ENCODE measurements around the gene ETFA.

The ETFA gene

GRCh38 chr15:76169018-76169417 lies 142.3 kb downstream of the ETFA start:
- H3K27me3 Mint-ChIP-seq (ENCODE audit: low read depth) = peaks cover 42% of the 10 kb centered on the region
- TF ChIP-seq, protein P1, sequence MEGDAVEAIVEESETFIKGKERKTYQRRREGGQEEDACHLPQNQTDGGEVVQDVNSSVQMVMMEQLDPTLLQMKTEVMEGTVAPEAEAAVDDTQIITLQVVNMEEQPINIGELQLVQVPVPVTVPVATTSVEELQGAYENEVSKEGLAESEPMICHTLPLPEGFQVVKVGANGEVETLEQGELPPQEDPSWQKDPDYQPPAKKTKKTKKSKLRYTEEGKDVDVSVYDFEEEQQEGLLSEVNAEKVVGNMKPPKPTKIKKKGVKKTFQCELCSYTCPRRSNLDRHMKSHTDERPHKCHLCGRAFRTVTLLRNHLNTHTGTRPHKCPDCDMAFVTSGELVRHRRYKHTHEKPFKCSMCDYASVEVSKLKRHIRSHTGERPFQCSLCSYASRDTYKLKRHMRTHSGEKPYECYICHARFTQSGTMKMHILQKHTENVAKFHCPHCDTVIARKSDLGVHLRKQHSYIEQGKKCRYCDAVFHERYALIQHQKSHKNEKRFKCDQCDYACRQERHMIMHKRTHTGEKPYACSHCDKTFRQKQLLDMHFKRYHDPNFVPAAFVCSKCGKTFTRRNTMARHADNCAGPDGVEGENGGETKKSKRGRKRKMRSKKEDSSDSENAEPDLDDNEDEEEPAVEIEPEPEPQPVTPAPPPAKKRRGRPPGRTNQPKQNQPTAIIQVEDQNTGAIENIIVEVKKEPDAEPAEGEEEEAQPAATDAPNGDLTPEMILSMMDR (IDR thresholded peaks at IDR 0.05; ENCODE audit: unreplicated experiment in 3 of 3) = no peak
- H3K4me1 Mint-ChIP-seq = peaks cover 6% of the 10 kb centered on the region
- H3K27ac Mint-ChIP-seq = peak overlapping the region in 1 of 3 experiments; percentile 3
- peaks cover 8% of the 10 kb centered on the region for H3K9me3 Mint-ChIP-seq
- peaks cover 5% of the 10 kb centered on the region for H3K36me3 Mint-ChIP-seq (ENCODE audit: low read depth)
- H3K4me3 Mint-ChIP-seq = no peak overlapping the region

GRCh38 chr15:76168237-76168984 lies 142.9 kb downstream of the ETFA start:
- TF ChIP-seq, protein P1 (IDR thresholded peaks at IDR 0.05; ENCODE audit: unreplicated experiment in 3 of 3) = no peak
- H3K27me3 Mint-ChIP-seq (ENCODE audit: low read depth) = peaks cover 44% of the 10 kb centered on the region
- peaks cover 5% of the 10 kb centered on the region for H3K36me3 Mint-ChIP-seq (ENCODE audit: low read depth)
- no peak overlapping the region for H3K27ac Mint-ChIP-seq
- peaks cover 11% of the 10 kb centered on the region for H3K4me1 Mint-ChIP-seq
- H3K9me3 Mint-ChIP-seq = peaks cover 6% of the 10 kb centered on the region
- no peak overlapping the region for H3K4me3 Mint-ChIP-seq

DNA sequence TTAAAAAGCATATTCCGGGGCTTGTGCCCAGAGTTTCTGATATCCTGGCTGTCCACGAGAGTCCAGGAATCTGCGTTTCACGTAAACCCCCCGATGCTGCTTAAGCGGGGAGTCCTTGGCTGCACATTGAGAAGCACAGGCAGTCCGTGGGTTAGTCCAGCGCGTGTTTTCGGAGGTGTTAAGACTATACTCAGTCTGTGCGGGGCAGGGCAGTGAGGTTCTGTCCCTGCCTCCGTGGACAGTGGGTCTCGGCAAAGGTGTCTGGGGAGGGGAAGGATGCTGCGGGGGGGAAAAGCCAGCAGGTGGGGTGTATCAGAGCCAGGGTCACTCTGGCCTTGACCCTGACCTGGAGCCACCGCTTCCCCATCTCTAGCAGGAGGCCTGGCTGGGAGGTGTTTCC lies 145.3 kb downstream of the ETFA start:
- peaks cover 21% of the 10 kb centered on the region for H3K4me1 Mint-ChIP-seq
- no peaks in the 10 kb centered on the region for H3K36me3 Mint-ChIP-seq (ENCODE audit: low read depth)

More for the DNA sequence above, 145.3 kb downstream of the ETFA start:
- Mint-ChIP-seq H3K27me3 (ENCODE audit: low read depth) (peaks cover 31% of the 10 kb centered on the region), H3K27ac (no peak overlapping the region), H3K9me3 (no peaks in the 10 kb centered on the region), H3K4me3 (no peak overlapping the region)
- TF ChIP-seq, protein P1 (IDR thresholded peaks at IDR 0.05; ENCODE audit: unreplicated experiment in 3 of 3) = no peak

Measured in nephron (organoid).